ENCODE measurements around the gene TMEM238L.

The TMEM238L gene

DNA sequence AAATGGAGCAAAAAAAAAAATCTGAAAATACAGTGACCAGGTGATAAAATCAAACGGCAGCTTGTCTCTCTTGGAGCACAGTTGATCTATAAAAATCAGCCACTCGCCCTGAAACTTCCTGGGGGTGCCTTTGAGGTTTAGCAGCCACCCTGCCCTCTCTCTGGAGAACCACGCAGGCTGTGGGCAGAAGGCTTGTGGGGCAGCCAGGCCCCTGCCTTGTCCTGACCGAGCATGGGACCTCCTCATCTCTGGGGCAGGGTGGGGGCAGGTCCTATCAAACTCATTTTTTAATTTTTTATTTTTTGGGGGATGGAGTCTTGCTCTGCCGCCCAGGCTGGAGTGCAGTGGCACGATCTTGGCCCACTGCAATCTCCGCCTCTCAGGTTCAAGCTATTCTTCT, 5.0 kb downstream of the TMEM238L start:
- TF ChIP-seq, protein P1, sequence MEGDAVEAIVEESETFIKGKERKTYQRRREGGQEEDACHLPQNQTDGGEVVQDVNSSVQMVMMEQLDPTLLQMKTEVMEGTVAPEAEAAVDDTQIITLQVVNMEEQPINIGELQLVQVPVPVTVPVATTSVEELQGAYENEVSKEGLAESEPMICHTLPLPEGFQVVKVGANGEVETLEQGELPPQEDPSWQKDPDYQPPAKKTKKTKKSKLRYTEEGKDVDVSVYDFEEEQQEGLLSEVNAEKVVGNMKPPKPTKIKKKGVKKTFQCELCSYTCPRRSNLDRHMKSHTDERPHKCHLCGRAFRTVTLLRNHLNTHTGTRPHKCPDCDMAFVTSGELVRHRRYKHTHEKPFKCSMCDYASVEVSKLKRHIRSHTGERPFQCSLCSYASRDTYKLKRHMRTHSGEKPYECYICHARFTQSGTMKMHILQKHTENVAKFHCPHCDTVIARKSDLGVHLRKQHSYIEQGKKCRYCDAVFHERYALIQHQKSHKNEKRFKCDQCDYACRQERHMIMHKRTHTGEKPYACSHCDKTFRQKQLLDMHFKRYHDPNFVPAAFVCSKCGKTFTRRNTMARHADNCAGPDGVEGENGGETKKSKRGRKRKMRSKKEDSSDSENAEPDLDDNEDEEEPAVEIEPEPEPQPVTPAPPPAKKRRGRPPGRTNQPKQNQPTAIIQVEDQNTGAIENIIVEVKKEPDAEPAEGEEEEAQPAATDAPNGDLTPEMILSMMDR (IDR thresholded peaks at IDR 0.05; ENCODE audit: low read length, missing control alignments) = no peak
- DNase-seq (ENCODE audit: low read depth) = no peak
- H3K4me3 ChIP-seq (replicated peaks; ENCODE audit: low read depth, low read length) = no peak overlapping the region

DNA sequence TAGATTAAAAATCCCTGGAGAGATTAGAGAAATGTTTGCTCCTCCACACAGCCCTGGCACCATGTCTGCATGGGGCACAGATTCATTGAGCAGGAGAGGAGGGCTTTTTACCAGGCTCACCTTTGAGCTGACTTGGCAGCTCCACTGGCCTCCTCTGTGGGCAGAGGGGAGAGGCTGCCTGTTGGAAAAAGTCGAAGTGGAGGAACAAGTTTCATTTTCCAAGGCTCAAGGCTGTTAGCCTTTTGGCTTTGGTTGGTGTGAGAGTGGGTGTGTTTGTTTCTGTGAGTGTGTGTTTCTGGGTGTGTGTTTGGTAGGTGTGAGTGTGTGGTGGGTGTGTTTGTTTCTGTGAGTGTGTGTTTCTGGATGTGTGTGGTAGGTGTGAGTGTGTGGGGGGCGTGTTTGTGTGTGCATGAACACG, 5.6 kb downstream of the TMEM238L start:
- DNase-seq (ENCODE audit: low read depth) = no peak
- TF ChIP-seq, protein P1 (IDR thresholded peaks at IDR 0.05; ENCODE audit: low read length, missing control alignments) = no peak
- H3K4me3 ChIP-seq (replicated peaks; ENCODE audit: low read depth, low read length) = no peak overlapping the region

DNA sequence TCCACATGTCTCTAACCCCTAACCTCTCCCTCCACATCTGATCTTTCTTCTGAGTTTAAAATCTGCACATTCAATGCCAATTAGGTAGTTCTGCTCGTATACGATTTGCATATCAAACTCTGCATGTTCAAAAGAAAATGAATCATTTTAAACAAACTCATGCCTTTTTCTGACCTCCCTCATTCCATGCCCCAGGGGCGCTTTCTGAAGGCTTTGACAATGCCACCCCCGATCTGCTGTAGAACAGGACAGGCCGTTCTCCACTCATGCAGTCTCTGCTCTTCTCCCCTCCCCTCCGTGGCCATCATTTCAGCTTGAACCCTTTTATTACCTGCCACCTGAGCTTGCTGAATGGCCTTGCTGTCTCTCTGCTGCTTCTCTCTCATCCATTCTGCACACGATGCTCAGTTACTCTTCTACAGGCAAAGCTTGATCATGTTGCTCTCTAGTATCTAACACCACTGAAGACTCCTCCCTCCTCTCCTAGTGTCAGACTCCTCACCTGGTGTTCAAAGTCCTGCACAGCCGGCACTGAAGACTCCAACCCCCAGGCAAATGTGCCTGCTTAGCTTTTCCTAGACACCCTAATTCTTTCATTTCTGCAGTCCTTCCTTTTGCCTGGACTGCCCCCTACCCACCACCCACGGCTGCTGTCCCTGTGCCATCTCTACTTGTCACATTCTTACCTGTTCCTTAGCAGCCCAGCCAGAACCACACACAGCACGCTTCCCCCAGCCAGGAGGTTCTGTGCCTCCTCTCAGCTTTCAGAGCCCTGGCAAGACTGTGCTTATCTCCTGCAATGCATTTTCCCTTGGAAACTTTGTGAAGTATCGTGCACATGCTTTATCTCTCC, 6.2 kb downstream of the TMEM238L start:
- TF ChIP-seq, protein P1 (IDR thresholded peaks at IDR 0.05; ENCODE audit: low read length, missing control alignments) = no peak
- no peak overlapping the region for H3K4me3 ChIP-seq (replicated peaks; ENCODE audit: low read depth, low read length)
- no peak for DNase-seq (ENCODE audit: low read depth)

DNA sequence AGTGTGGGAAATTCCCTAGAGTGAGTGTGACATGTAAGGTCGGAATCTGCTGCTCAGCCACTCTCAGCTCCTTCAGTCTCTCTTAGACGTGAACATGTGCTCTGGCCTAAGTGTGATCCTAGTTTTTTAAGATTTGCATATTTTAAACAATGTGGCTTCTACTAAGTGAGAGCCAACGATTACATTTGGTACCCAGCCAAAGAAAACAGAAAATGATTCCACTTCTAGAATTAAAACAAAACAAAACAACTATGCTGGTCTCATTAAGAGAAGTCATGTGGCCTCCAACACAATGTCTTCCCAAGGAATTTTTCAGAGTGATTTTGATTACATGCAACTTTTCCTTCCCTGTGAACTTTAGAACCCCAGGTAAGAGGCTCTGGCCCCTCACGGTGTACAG, 10.1 kb downstream of the TMEM238L start:
- no peak for DNase-seq (ENCODE audit: low read depth)
- TF ChIP-seq, protein P1 (IDR thresholded peaks at IDR 0.05; ENCODE audit: low read length, missing control alignments) = no peak
- no peak overlapping the region for H3K4me3 ChIP-seq (replicated peaks; ENCODE audit: low read depth, low read length)

DNA sequence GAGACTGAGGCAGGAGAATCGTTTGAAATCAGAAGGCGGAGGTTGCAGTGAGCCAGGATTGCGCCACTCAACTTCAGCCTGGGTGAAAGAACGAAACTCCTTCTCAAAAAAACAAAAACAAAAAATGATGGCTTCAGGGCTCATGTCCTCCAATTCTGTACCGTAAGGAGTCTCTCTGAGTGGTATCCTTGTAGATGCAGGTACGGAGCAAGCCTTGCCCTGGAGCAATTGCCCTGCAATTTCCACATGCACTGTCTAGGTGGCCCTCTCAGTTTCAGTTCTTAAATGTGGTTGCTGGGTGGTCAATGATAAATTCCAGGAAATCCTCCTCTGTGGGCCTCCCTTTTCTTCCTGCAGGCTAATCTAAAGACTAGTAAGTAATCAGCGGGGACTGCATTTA, 10.6 kb downstream of the TMEM238L start:
- TF ChIP-seq, protein P1 (IDR thresholded peaks at IDR 0.05; ENCODE audit: low read length, missing control alignments) = no peak
- no peak for DNase-seq (ENCODE audit: low read depth)

DNA sequence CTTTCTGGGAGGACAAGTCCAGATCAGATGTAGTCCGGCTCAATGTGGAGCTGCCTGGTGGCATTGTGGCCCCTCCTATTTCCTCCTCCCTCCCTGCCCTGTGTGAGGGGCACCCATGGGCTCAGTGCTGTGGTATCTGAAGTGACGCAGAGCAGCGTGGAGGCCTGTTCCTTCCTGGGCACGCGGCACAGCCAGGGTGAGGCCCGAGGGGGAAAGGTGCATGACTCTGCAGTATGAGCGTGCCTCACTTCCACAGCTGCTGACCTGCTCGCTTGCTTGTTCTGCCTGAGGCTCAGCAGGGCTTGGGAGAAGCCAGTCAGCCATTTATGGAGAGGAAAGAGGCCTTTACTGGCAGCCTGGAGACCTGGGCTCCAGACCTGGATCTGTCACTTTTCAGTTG, 11.7 kb downstream of the TMEM238L start:
- H3K4me3 ChIP-seq (replicated peaks; ENCODE audit: low read depth, low read length) = no peak overlapping the region
- no peak for DNase-seq (ENCODE audit: low read depth)
- TF ChIP-seq, protein P1 (IDR thresholded peaks at IDR 0.05; ENCODE audit: low read length, missing control alignments) = no peak

More for the DNA sequence above, 10.6 kb downstream of the TMEM238L start:
- no peak overlapping the region for H3K4me3 ChIP-seq (replicated peaks; ENCODE audit: low read depth, low read length)
